GM19372 (cell line): Measurements from ENCODE around the gene CACNA1D.

Experiments
- ATAC-seq: cut with Tn5 transposase; IDR thresholded peaks from one replicate; pipeline ENCODE4 v1.9.1; 2021; ENCODE audit warnings: mild to moderate bottlenecking, low read depth, moderate library complexity; ENCODE audit not compliant: unreplicated experiment

The CACNA1D gene

DNA sequence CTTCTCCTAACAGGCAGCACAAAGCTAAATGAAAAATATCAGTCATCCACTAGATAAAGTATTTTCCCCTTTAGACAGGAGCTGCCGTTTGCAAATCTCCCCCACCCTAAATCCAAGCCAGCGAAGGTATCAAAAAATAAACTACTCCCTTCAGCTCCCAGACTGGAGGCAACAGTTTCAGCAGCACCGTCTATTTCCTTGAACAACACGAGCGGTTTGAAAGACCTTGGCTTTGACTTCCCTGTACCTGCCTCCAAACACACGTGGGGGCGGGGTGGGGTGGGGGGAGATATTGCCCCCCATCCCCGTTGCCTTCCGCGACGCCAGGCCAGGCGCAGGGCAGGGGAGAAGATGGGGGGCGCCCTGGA lies 832 bp upstream of the CACNA1D start:
- ATAC-seq = no peak

- no peak for ATAC-seq
These were observed 722 bp downstream of the CACNA1D start for GRCh38 chr3:53495146-53495519.

- ATAC-seq = no peak
These were observed 1.3 kb downstream of the CACNA1D start for GRCh38 chr3:53495520-53496391.

DNA sequence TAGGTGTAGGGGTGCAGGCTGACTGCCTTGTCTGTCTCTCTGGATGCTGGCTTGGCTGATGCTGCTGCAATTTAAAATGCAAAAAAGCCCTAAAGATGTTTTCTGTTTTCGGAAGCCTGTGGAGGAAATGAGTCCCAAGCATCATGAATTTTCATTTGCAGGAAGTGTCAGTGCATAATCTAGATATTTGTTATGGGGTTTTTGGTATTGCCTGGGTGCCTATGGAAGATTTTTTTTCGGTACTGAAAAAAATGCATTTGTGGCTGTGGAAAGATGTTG lies 1.9 kb downstream of the CACNA1D start:
- no peak for ATAC-seq

DNA sequence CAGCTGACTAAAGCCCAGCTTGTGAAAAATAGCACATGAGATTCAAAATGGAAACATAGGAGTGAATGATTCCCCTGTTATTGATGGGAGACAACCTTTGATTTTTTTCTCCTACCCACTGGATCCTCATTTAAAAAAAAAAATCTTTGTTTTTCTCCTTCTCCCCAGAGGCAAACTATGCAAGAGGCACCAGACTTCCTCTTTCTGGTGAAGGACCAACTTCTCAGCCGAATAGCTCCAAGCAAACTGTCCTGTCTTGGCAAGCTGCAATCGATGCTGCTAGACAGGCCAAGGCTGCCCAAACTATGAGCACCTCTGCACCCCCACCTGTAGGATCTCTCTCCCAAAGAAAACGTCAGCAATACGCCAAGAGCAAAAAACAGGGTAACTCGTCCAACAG lies 2.6 kb downstream of the CACNA1D start:
- no peak for ATAC-seq

GRCh38 chr3:53498806-53499641 lies 4.6 kb downstream of the CACNA1D start:
- ATAC-seq = no peak

DNA sequence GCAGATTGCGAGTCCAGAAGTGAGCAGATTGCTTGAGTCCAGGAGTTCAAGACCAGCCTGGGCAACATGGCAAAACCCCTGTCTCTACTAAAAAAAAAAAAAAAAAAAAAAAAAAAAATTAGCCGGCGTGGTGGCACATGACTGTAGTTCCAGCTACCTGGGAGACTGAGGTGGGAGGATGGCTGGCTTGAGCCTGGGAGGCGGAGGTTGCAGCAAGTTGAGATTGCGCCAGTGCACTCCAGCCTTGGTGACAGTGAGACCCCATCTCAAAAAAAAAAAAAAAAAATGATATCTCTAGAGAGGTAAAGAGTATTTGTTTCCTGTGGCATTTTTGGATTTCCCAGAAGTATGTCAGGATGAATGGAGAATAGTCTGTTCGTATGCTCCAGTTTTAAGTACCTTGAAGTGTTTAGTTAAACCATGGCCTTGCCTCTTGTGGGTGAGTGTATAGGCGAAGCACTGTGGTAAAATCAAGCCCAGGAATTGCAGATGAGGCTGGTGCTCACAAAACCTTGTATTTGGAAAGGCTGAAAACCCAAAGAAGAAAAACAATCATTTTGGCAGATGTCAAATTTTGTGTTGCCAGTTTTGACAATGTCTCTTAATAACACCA lies 5.9 kb downstream of the CACNA1D start:
- ATAC-seq = no peak

- ATAC-seq = no peak
These were observed 6.8 kb downstream of the CACNA1D start for GRCh38 chr3:53501178-53501577.

DNA sequence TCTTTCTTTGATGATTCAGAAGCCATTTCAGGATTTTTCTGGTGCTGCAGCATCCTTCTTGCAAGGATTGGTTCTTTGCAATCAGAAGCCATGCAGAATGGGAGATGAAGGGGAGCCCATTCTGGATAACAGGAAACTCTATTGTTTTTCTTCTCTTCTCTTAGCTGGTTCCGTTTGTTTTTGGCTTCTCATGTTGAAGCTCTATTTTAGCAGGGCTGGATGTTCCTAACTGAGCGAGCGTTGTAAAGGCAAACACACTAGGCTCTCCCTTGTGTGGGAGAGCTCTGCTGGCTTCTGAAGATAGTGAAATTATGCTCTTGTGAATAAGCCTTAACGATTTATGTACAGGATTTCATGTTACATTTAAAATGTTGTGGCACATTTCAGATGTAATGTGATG lies 8.3 kb downstream of the CACNA1D start:
- ATAC-seq = no peak

- no peak for ATAC-seq
These were observed 8.8 kb downstream of the CACNA1D start for GRCh38 chr3:53503195-53503594.

DNA sequence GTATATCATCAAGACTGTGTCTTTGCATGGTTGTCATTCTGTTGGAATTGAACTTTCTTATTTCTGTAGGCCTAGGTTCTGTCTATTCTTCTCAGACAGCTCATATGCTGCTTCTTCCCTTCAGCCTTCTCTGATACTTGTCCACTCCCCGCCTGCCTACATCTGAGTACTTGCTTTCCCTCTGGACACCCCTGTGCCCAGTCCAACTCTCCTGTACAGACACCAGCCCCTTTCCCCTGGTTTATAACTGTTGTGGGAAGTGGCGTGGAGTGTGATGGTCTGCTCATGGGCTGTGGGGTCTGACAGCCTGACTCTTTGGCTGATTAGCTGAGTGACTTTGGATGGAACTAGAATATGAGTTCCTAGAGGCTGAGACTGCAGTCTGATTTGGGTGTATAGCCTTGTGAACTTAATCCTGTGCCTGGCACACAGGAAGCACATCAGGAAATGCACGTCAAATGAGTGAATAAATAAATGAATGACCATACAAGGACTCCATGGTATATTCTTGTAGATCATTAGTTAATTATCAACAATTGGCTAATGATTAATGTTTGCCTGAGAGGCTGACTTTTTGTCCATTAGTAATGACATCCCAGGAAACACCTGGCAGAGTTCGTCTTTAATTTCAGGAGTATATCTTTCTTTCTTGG lies 11.8 kb downstream of the CACNA1D start:
- ATAC-seq = no peak

DNA sequence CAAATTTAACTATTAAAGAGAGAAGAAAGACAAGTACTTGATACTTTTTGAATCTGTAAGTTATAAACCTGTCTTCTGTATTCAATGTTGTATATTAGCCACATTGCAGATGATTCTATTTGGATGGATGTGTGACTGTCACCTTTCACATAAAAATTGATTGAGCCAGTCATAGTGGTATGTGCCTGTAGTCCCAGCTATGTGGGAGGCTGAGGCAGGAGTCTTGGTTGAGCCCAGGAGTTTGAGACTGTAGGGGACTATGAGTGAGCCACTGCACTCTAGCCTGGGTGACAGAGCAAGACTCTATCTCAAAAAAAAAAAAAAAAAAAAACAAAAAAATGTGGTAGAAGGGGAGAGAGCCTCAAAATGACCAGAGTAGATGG lies 12.3 kb downstream of the CACNA1D start:
- ATAC-seq = no peak

DNA sequence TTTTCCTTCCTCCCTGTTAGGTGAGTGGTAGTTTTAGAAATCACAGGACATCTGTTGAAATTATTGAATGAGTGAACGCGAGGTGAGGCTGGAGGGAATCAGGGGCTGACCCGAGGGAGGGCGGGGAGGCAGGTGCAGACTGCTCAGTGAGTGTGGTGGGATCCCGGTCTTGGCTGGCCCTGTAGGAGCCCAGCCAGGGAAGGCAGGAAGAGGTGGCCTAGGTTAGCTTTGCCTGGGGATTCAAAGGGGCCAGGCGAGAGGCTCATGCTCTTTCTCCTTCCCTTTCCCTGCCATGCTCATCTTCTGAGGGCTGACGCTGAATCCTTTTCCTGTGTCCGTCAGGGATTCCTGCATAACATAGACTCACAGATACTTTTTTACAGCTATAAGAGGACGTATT lies 15.1 kb downstream of the CACNA1D start:
- ATAC-seq = no peak

DNA sequence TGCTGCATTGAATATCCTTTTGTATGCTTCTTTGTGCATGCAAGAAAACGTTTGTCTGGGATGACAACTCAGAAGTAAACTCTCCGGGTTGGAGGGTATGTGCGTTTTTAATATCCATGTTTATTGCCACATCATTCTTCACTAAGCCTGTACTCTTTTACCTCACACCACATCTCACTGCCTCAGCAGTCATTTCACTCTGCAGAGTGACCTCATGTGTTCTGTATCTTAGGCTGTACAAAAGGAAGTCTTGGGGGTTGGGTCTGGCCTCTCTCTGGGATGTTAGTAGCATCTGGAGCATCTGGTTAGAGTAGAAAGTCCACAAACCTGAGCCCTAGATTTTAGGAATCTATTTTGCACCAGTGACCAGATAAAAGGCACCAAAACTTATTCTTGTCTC lies 16.1 kb downstream of the CACNA1D start:
- no peak for ATAC-seq

DNA sequence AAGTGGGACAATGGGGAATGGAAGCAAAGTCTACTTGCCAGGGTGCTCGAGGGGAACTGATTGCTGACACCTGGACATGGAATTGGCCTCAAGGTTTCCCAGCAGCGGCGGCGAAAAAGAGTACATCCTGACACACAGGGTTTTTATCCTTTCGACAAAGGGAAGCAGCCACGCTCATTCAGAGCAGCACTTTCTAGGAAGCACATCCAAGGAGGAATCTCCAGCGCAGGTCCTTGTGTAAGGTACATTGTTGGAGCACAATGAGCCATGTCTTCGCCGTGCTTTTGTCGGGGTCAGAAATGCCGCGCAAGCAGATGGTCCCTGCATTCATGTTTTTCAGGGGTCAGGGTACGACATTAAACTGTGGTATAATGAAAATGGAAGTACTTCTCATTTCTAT lies 16.8 kb downstream of the CACNA1D start:
- no peak for ATAC-seq

DNA sequence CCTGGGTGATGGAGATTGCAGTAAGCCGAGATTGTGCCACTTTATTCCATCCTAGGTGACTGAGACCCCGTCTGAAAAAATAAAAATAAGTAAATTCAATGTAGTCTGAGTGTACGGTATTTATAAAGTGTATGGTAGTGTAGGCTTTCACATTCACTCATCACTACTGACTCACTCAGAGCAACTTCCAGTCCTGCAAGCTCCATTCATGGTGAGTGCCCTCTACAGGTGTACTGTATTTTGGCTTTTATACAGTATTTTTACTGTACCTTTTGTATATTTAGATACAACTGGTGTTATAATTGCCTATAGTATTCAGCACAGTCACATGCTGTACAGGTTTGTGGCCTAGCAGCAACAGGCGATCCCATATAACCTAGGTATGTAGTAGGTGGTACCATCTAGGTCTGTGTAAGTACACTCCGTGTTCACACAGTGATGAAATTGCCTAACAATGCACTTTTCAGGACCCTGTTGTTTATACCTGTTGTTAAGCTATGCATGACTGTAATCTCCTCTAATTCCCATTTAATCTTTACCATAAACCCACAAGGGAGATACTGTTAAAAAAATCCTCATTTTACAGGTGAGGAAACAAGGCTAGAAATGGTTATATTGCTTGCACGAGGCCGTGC lies 19.3 kb downstream of the CACNA1D start:
- ATAC-seq = no peak

- ATAC-seq = no peak
These were observed 21.9 kb downstream of the CACNA1D start for GRCh38 chr3:53516339-53516738.

GRCh38 chr3:53518495-53518981 lies 24.1 kb downstream of the CACNA1D start:
- ATAC-seq = no peak

DNA sequence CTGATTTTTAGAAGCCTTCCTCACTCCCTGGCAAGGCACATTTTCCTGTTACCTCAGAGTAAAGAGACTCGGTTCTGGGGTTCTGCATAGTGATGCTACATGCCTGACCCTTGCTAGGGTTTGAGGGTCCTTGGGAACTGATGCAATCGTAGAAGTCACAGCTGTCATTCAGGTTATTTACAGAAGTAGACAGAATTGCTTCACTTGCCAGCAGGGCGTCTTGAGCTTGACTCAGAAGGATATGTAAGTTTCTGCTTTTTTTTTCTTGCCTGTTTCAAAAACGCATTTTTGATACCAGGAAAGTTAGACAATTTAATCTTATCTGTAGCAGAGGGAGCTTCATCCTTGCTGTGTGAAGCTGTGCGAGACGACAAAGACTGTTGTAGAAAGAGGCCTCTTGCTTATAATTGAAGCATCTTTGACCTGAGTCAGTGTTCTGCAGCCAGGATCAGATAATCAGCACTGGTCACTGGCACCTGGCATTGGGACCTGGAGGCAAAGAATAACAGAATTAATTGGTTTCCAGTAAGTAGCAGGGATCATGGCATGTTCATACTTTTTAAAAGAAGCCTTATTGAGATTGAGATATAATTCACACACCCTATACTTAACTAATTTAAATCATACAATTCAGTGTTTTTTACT lies 24.8 kb downstream of the CACNA1D start:
- ATAC-seq = no peak

- ATAC-seq = no peak
These were observed 28.9 kb downstream of the CACNA1D start for GRCh38 chr3:53523346-53523745.
